Glomerular visceral epithelial cell (primary cell): ENCODE measurements around the gene SCLT1.

Experiments
- DNase-seq: peaks from one replicate; pipeline ENCODE4 v3.0.0-alpha.2; 2016; ENCODE audit errors: extremely low spot score

Gene SCLT1

DNA sequence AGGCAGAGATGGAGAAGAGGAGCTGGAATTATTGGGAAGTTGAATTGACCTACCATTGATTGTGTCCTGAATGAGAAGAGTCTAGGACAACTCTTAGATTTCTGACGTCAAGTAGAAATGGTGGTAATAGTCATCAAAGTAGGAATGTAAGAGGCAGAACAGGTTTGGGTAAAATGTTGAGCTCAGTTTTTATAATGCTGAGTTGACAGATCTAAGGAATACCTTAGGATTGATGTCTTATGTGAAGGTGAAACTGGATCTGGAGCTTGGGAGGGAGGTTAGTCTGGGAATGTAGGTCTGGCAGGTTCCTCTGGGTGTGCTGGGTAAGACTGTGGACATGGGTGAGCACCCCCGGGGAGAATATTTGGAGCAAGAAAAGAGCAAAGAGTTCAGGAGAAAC, 251.9 kb downstream of the SCLT1 start:
- DNase-seq: no peak

DNA sequence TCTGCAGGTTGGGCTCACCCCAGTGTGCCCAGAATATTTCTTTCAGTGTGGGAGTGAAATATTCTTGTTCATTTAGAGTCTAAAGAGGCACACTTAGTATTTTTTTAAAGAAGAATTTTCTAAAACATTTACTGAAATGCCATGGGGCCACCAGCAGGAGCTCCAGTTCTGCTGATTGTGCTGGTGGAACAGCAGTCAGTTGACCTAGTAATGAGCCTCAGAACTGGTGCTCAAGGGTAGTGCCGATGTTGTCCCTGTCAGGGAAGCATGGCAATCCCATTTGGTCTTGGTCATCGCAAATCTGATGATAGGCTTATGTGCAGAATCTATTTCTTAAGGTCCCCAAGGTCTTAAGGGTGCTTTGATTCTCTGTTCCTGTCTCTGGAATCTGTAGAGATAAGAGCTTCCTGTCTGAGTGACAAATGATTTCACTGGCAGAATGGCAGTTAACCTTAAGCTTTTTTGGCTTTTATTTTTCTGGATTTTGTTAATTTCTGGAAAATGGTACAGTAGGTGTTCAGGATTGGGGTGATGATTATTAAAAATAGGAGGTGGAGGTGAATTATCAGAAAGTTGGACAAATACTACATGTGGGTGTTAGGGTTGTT, 252.5 kb downstream of the SCLT1 start:
- DNase-seq: no peak

DNA sequence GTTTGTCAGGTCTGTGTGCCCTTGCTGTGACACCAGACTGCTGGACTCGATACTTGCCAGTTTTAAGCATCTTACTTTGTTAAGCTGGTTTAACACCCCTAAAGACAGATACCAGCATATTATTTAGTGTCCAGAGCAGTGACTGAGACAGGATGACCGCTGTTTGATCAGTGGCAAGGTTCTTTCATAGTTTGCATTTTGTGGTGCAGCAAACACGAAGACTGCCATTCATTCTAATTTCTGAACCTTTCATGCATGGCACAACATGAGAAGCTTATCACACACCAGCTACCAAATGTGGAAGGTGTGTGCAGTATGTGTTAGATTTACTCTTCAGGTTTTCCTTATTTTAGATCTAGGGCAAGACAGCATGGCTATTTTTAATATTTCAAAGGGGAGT, 255.7 kb downstream of the SCLT1 start:
- no peak for DNase-seq

- no peak for DNase-seq
These were observed 256.1 kb downstream of the SCLT1 start for GRCh38 chr4:128837198-128837597.

DNA sequence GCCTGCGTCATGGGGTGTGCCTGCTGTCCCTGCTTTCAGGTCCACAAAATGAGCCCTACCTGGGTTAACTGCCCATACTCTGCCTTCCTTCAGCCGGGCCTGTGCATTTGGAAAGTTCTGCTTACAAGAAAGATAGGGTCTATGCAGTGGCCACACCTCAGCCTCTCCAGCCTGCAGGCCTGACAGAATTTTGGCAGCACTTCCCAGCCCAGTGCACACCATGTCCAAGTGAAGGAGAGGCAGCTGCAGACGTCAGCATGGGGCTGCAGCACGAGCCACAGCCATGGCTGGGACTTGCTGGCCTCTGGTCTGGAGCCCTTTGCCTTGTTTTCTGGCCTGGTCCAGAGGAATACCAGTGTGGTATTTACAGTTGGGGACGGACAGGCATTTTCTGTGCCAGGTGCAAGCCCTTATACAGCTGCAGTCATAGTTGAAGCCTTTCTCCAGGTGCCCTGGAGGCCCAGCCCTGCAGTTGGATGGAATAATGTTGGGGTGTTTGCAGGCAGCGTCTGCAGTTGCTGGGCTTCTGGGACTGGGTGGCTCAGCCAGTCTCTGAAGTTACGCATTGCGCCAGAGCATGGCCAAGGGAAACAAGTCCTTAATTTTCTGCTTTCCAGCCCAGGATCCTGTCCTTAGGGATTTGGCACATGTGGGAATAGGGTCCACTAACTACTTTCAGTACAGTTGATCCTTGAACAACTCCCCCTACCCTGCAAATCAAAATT, 257.7 kb downstream of the SCLT1 start:
- no peak for DNase-seq
